ENCODE measurements around the gene EXD2. TPM values are rescaled to one million over a fixed set of nuclear protein-coding genes. Genes with fewer than 3 reads are reported as not detected.

The EXD2 gene
- total RNA-seq, 1 experiment from 2014 or later = 9.5 TPM

GRCh38 chr14:69238883-69239282, 47.6 kb downstream of the EXD2 start:
- in situ Hi-C loops (cut with HindIII; ENCODE audit: low pct_unique_long_range_greater_than_20kb, low sequenced_read_pairs) (no loop called here), intact Hi-C loops (cut with micrococcal nuclease; ENCODE audit: unreplicated experiment) (no loop called here)
- no TSS peak for BruUV-seq (replicated peaks)
- Histone ChIP-seq H3K9me3 (ENCODE audit: control insufficient read depth, insufficient read depth, low read depth, low read length) (no peaks in the 10 kb centered on the region), H3K27ac (ENCODE audit: low read length) (no peak overlapping the region), H3K27me3 (ENCODE audit: control insufficient read depth, insufficient read depth, low read length) (no peaks in the 10 kb centered on the region), H3K36me3 (ENCODE audit: control insufficient read depth, insufficient read depth, low read length) (no peaks in the 10 kb centered on the region), H3K4me1 (ENCODE audit: control insufficient read depth, insufficient read depth, low read length) (no peaks in the 10 kb centered on the region), H3K4me3 (ENCODE audit: low read depth in 2 of 2, low read length in 2 of 2) (no peak overlapping the region)
- TF ChIP-seq REST (IDR thresholded peaks at IDR 0.05; ENCODE audit: insufficient read depth in 1 of 2, low read depth in 2 of 2, low read length in 1 of 2) (no peak), TCF7L2 (IDR thresholded peaks at IDR 0.05; ENCODE audit: low read depth, low read length) (no peak), POLR2AphosphoS5 (IDR thresholded peaks at IDR 0.05; ENCODE audit: low read depth, low read length) (no peak), CTCF (IDR thresholded peaks at IDR 0.05) (no peak), SIN3A (IDR thresholded peaks at IDR 0.05; ENCODE audit: borderline replicate concordance, insufficient read depth, low read depth, low read length) (no peak)
- ATAC-seq (no peak), DNase-seq (ENCODE audit: low read depth, low spot score) (no peak)
- POLR2A ChIA-PET = no interaction called here
- CTCF ChIA-PET = no interaction called here

GRCh38 chr14:69240527-69241173, 49.4 kb downstream of the EXD2 start:
- in situ Hi-C loops (cut with HindIII; ENCODE audit: low pct_unique_long_range_greater_than_20kb, low sequenced_read_pairs) = no loop called here
- no peaks in the 10 kb centered on the region for H3K27me3 ChIP-seq (ENCODE audit: control insufficient read depth, insufficient read depth, low read length)
- no peak for ATAC-seq
- no peak overlapping the region for H3K27ac ChIP-seq (ENCODE audit: low read length)
- DNase-seq (ENCODE audit: low read depth, low spot score) = no peak
- BruUV-seq (replicated peaks) = no TSS peak
- H3K4me1 ChIP-seq (ENCODE audit: control insufficient read depth, insufficient read depth, low read length) = no peaks in the 10 kb centered on the region
- CTCF ChIA-PET = no interaction called here
- intact Hi-C loops (cut with micrococcal nuclease; ENCODE audit: unreplicated experiment) = loop anchor here (10.0 kb wide), 1 partner anchor 114 kb away; no protein-coding TSS in a partner anchor
- H3K9me3 ChIP-seq (ENCODE audit: control insufficient read depth, insufficient read depth, low read depth, low read length) = no peaks in the 10 kb centered on the region
- POLR2A ChIA-PET = no interaction called here
- H3K36me3 ChIP-seq (ENCODE audit: control insufficient read depth, insufficient read depth, low read length) = no peaks in the 10 kb centered on the region
- H3K4me3 ChIP-seq (ENCODE audit: low read depth in 2 of 2, low read length in 2 of 2) = no peak overlapping the region
- TF ChIP-seq CTCF (IDR thresholded peaks at IDR 0.05) (no peak), REST (IDR thresholded peaks at IDR 0.05; ENCODE audit: insufficient read depth in 1 of 2, low read depth in 2 of 2, low read length in 1 of 2) (no peak), SIN3A (IDR thresholded peaks at IDR 0.05; ENCODE audit: borderline replicate concordance, insufficient read depth, low read depth, low read length) (no peak), TCF7L2 (IDR thresholded peaks at IDR 0.05; ENCODE audit: low read depth, low read length) (no peak), POLR2AphosphoS5 (IDR thresholded peaks at IDR 0.05; ENCODE audit: low read depth, low read length) (no peak)

All from Panc1 (cell line).